Peyer's patch (tissue), 4 donors: ENCODE results near the gene ABCC5.

ENCODE experiments used
- POLR2A ChIP-seq, 2 donors: fragments of 450-650 bp; IDR thresholded peaks; one replicate each; pipeline ENCODE4 v1.5.1; 2017; ENCODE audit warnings: antibody characterized with exemption in 2 of 2, mild to moderate bottlenecking in 2 of 2, moderate library complexity in 2 of 2
- TF ChIP-seq, protein P1 (sequence below), 6 experiments: fragments of 450-650 bp in 4 of 6; fragments of 200-600 bp in 2 of 6; sonication (generic) in 1 of 6; IDR thresholded peaks; one replicate each; pipeline ENCODE4 v1.5.1; 2017 to 2019; ENCODE audit warnings: antibody characterized with exemption in 6 of 6, mild to moderate bottlenecking in 3 of 6, moderate library complexity in 1 of 6

DNA sequence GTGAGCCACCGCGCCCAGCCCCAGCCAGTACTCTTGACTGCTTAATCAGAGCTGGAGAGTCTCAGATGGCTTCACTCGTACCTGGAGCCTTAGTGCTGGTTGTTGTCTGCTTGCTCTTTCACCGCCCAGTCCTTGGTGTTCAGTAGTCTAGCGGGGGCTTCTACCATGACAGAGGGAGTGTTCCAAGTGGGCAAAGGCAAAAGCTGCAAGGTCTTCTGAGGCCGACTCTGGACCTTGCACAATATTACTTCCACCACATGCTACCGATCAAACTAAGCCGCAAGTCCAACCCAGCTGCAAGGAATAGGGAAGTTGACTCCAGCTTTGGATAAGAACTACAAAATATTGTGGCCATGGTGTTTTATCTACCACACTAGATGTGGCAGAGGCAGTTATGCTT lies 139.6 kb downstream of the ABCC5 start:
- TF ChIP-seq, protein P1, sequence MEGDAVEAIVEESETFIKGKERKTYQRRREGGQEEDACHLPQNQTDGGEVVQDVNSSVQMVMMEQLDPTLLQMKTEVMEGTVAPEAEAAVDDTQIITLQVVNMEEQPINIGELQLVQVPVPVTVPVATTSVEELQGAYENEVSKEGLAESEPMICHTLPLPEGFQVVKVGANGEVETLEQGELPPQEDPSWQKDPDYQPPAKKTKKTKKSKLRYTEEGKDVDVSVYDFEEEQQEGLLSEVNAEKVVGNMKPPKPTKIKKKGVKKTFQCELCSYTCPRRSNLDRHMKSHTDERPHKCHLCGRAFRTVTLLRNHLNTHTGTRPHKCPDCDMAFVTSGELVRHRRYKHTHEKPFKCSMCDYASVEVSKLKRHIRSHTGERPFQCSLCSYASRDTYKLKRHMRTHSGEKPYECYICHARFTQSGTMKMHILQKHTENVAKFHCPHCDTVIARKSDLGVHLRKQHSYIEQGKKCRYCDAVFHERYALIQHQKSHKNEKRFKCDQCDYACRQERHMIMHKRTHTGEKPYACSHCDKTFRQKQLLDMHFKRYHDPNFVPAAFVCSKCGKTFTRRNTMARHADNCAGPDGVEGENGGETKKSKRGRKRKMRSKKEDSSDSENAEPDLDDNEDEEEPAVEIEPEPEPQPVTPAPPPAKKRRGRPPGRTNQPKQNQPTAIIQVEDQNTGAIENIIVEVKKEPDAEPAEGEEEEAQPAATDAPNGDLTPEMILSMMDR (IDR thresholded peaks at IDR 0.05): no peak
- TF ChIP-seq POLR2A (IDR thresholded peaks at IDR 0.05): no peak
